Measurements from ENCODE around the gene NLGN1. TPM values are rescaled to one million over a fixed set of nuclear protein-coding genes. Genes with fewer than 3 reads are reported as not detected.
"Not testable (repeated sequence)": the region's sequence is repeated elsewhere in the genome, so short reads cannot be mapped to it uniquely, and the experiment has no call there.

NLGN1 gene
- polyA plus RNA-seq, 6 donors from 2014 or later: not detected

GRCh38 chr3:173401369-173401768 is 3.8 kb downstream of the NLGN1 start:
- DNase-seq (no peak), ATAC-seq (ENCODE audit: low read depth in 2 of 2) (no peak)
- Mint-ChIP-seq H3K4me3 (no peak overlapping the region), H3K9me3 (peaks cover 0 to 11% (median 0%) of the 10 kb centered on the region in 7 donors), H3K27me3 (peaks cover 43 to 56% (median 47%) of the 10 kb centered on the region in 3 donors), H3K36me3 (peaks cover 6 to 11% of the 10 kb centered on the region in 2 donors), H3K27ac (no peak overlapping the region), H3K4me1 (peaks cover 12 to 20% (median 18%) of the 10 kb centered on the region in 3 donors)

GRCh38 chr3:173402656-173403055 is 5.1 kb downstream of the NLGN1 start:
- Mint-ChIP-seq H3K27me3 (peaks cover 30 to 48% (median 34%) of the 10 kb centered on the region in 3 donors), H3K27ac (no peak overlapping the region), H3K36me3 (peaks cover 6 to 9% of the 10 kb centered on the region in 2 donors), H3K4me3 (no peak overlapping the region), H3K9me3 (peaks cover 0 to 11% (median 0%) of the 10 kb centered on the region in 7 donors), H3K4me1 (peaks cover 7% of the 10 kb centered on the region in 3 donors)
- ATAC-seq (ENCODE audit: low read depth in 2 of 2) (no peak), DNase-seq (no peak)

- H3K36me3 Mint-ChIP-seq: peaks cover 1% of the 10 kb centered on the region in 2 donors
- peaks cover 0 to 7% (median 0%) of the 10 kb centered on the region in 7 donors for H3K9me3 Mint-ChIP-seq
- no peak for DNase-seq
- H3K27ac Mint-ChIP-seq: no peak overlapping the region
- no peak for ATAC-seq (ENCODE audit: low read depth in 2 of 2)
- no peak overlapping the region for H3K4me3 Mint-ChIP-seq
- peaks cover 0 to 1% (median under 1%) of the 10 kb centered on the region in 3 donors for H3K4me1 Mint-ChIP-seq
- H3K27me3 Mint-ChIP-seq: peaks cover 23 to 40% (median 27%) of the 10 kb centered on the region in 3 donors
These were observed 5.8 kb downstream of the NLGN1 start for GRCh38 chr3:173403376-173403775.

- no peak overlapping the region for H3K4me3 Mint-ChIP-seq
- ATAC-seq (ENCODE audit: low read depth in 2 of 2): no peak
- H3K27ac Mint-ChIP-seq: no peak overlapping the region
- peaks cover 0 to 5% (median 0%) of the 10 kb centered on the region in 7 donors for H3K9me3 Mint-ChIP-seq
- H3K36me3 Mint-ChIP-seq: no peaks in the 10 kb centered on the region
- no peak for DNase-seq
- peaks cover 17 to 33% (median 22%) of the 10 kb centered on the region in 3 donors for H3K27me3 Mint-ChIP-seq
- no peaks in the 10 kb centered on the region for H3K4me1 Mint-ChIP-seq
These were observed 6.6 kb downstream of the NLGN1 start for GRCh38 chr3:173404156-173404555.

GRCh38 chr3:173410436-173410835 is 12.9 kb downstream of the NLGN1 start:
- ATAC-seq (ENCODE audit: low read depth in 2 of 2) (no peak), DNase-seq (no peak)
- Mint-ChIP-seq H3K27ac (no peak overlapping the region), H3K4me1 (no peaks in the 10 kb centered on the region), H3K9me3 (peaks cover 0 to 3% (median 0%) of the 10 kb centered on the region in 7 donors), H3K36me3 (no peaks in the 10 kb centered on the region), H3K27me3 (no peaks in the 10 kb centered on the region), H3K4me3 (no peak overlapping the region)

GRCh38 chr3:173410849-173411248 is 13.3 kb downstream of the NLGN1 start:
- DNase-seq (no peak), ATAC-seq (ENCODE audit: low read depth in 2 of 2) (no peak)
- Mint-ChIP-seq H3K27me3 (no peaks in the 10 kb centered on the region), H3K27ac (no peak overlapping the region), H3K9me3 (peaks cover 0 to 3% (median 0%) of the 10 kb centered on the region in 7 donors), H3K4me3 (no peak overlapping the region), H3K36me3 (no peaks in the 10 kb centered on the region), H3K4me1 (no peaks in the 10 kb centered on the region)

- H3K9me3 Mint-ChIP-seq: peaks cover 0 to 3% (median 0%) of the 10 kb centered on the region in 7 donors
- H3K4me3 Mint-ChIP-seq: no peak overlapping the region
- no peak overlapping the region for H3K27ac Mint-ChIP-seq
- no peaks in the 10 kb centered on the region for H3K36me3 Mint-ChIP-seq
- H3K4me1 Mint-ChIP-seq: no peaks in the 10 kb centered on the region
- no peak for ATAC-seq (ENCODE audit: low read depth in 2 of 2)
- no peaks in the 10 kb centered on the region for H3K27me3 Mint-ChIP-seq
- no peak for DNase-seq
These were observed 13.9 kb downstream of the NLGN1 start for GRCh38 chr3:173411375-173411973.

- ATAC-seq (ENCODE audit: low read depth in 2 of 2) (no peak), DNase-seq (no peak)
- H3K27ac Mint-ChIP-seq: no peak overlapping the region
- H3K36me3 Mint-ChIP-seq: no peaks in the 10 kb centered on the region
- no peaks in the 10 kb centered on the region for H3K4me1 Mint-ChIP-seq
- H3K4me3 Mint-ChIP-seq: no peak overlapping the region
- H3K9me3 Mint-ChIP-seq: peaks cover 0 to 4% (median 0%) of the 10 kb centered on the region in 7 donors
- no peaks in the 10 kb centered on the region for H3K27me3 Mint-ChIP-seq
These were observed 18.5 kb downstream of the NLGN1 start for GRCh38 chr3:173416070-173416469.

GRCh38 chr3:173429076-173429475 is 31.5 kb downstream of the NLGN1 start:
- Mint-ChIP-seq H3K36me3 (peaks cover 0 to 18% of the 10 kb centered on the region in 2 donors), H3K27ac (no peak overlapping the region), H3K27me3 (no peaks in the 10 kb centered on the region), H3K4me1 (no peaks in the 10 kb centered on the region), H3K9me3 (peaks cover 10 to 40% (median 22%) of the 10 kb centered on the region in 7 donors), H3K4me3 (no peak overlapping the region)
- DNase-seq (no peak), ATAC-seq (ENCODE audit: low read depth in 2 of 2) (no peak)

- H3K4me3 Mint-ChIP-seq: no peak overlapping the region
- no peaks in the 10 kb centered on the region for H3K27me3 Mint-ChIP-seq
- peaks cover 10 to 38% (median 22%) of the 10 kb centered on the region in 7 donors for H3K9me3 Mint-ChIP-seq
- no peak overlapping the region for H3K27ac Mint-ChIP-seq
- H3K36me3 Mint-ChIP-seq: peaks cover 0 to 18% of the 10 kb centered on the region in 2 donors
- H3K4me1 Mint-ChIP-seq: no peaks in the 10 kb centered on the region
- ATAC-seq (ENCODE audit: low read depth in 2 of 2) (no peak), DNase-seq (no peak)
These were observed 32.0 kb downstream of the NLGN1 start for GRCh38 chr3:173429527-173429926.

GRCh38 chr3:173430576-173430975 is 33.0 kb downstream of the NLGN1 start:
- Mint-ChIP-seq H3K4me3 (no peak overlapping the region), H3K36me3 (peaks cover 0 to 18% of the 10 kb centered on the region in 2 donors), H3K27me3 (no peaks in the 10 kb centered on the region), H3K4me1 (no peaks in the 10 kb centered on the region), H3K9me3 (peaks cover 12 to 30% (median 22%) of the 10 kb centered on the region in 7 donors), H3K27ac (no peak overlapping the region)
- no peak for ATAC-seq (ENCODE audit: low read depth in 2 of 2)
- DNase-seq: no peak

GRCh38 chr3:173439004-173439403 is 41.5 kb downstream of the NLGN1 start:
- no peak for DNase-seq
- Mint-ChIP-seq H3K36me3 (no peaks in the 10 kb centered on the region), H3K4me3 (no peak overlapping the region), H3K27me3 (no peaks in the 10 kb centered on the region), H3K27ac (no peak overlapping the region), H3K4me1 (no peaks in the 10 kb centered on the region), H3K9me3 (peaks cover 0 to 12% (median 3%) of the 10 kb centered on the region in 7 donors)
- no peak for ATAC-seq (ENCODE audit: low read depth in 2 of 2)

- Mint-ChIP-seq H3K27me3 (no peaks in the 10 kb centered on the region), H3K4me3 (no peak overlapping the region), H3K4me1 (no peaks in the 10 kb centered on the region), H3K36me3 (no peaks in the 10 kb centered on the region), H3K9me3 (peaks cover 0 to 12% (median 3%) of the 10 kb centered on the region in 7 donors), H3K27ac (no peak overlapping the region)
- ATAC-seq (ENCODE audit: low read depth in 2 of 2) (no peak), DNase-seq (no peak)
These were observed 43.0 kb downstream of the NLGN1 start for GRCh38 chr3:173440514-173440913.

- not testable (repeated sequence) for H3K4me3 Mint-ChIP-seq; ATAC-seq (ENCODE audit: low read depth in 2 of 2); H3K27ac Mint-ChIP-seq; H3K4me1 Mint-ChIP-seq; H3K36me3 Mint-ChIP-seq; DNase-seq; H3K27me3 Mint-ChIP-seq
- H3K9me3 Mint-ChIP-seq: peaks cover 1 to 11% (median 8%) of the 10 kb centered on the region in 7 donors
These were observed 54.0 kb downstream of the NLGN1 start for GRCh38 chr3:173451561-173451960.
